CD4-positive, alpha-beta T cell (primary cell): ENCODE results near the gene GABPB1. TPM values are rescaled to one million over a fixed set of nuclear protein-coding genes. Genes with fewer than 3 reads are reported as not detected.

ENCODE experiments used
- ATAC-seq: fragments of 200-7000 bp; cut with Tn5 transposase; one replicate; pipeline ENCODE4 v1.10.0; 2022; ENCODE audit warnings: mild to moderate bottlenecking; ENCODE audit not compliant: poor library complexity
- CTCF ChIA-PET: fragments of 350-600 bp; sonication (Branson Sonifier 250); formaldehyde crosslinking; loops from one replicate; lab custom pipeline; 2021; ENCODE audit warnings: antibody characterized with exemption, inconsistent platforms; lab: Charles Lee
- POLR2A ChIA-PET: fragments of 350-600 bp; sonication (Branson Sonifier 250); formaldehyde crosslinking; loops from one replicate; lab custom pipeline; 2021; ENCODE audit warnings: antibody characterized with exemption, inconsistent platforms; lab: Charles Lee
- DNase-seq, 14 experiments: peaks; one replicate each; pipeline ENCODE4 v3.0.0-alpha.2; 2013 to 2020; ENCODE audit warnings: mixed read lengths in 2 of 14
- H3K27ac ChIP-seq, 2 donors: one replicate each; pipeline versions ENCODE4 v1.5.1 to v1.7.0; 2013; ENCODE audit warnings: low read length in 2 of 2, low read depth in 1 of 2, mild to moderate bottlenecking in 1 of 2
- H3K27me3 ChIP-seq, 2 experiments: 1 replicate in 1 of 2; 2 replicates in 1 of 2; pipeline versions ENCODE4 v1.6.1 to v1.7.0; 2013; ENCODE audit warnings: low read length in 2 of 2, control low read depth in 1 of 2, mild to moderate bottlenecking in 1 of 2, moderate library complexity in 1 of 2; ENCODE audit not compliant: insufficient read depth in 2 of 2, control insufficient read depth in 1 of 2
- H3K36me3 ChIP-seq: one replicate; pipeline ENCODE4 v1.6.1; 2013; ENCODE audit warnings: low read length, control low read depth; ENCODE audit not compliant: insufficient read depth
- H3K4me1 ChIP-seq: one replicate; pipeline ENCODE4 v1.6.1; 2013; ENCODE audit warnings: low read length, control low read depth; ENCODE audit not compliant: insufficient read depth
- H3K4me3 ChIP-seq: one replicate; pipeline ENCODE4 v1.5.1; 2013; ENCODE audit warnings: mild to moderate bottlenecking, low read length, moderate library complexity
- H3K9me3 ChIP-seq, 2 experiments: 1 replicate in 1 of 2; 2 replicates in 1 of 2; pipeline versions ENCODE4 v1.6.1 to v1.7.0; 2013; ENCODE audit warnings: low read length in 2 of 2, mild to moderate bottlenecking in 2 of 2, control low read depth in 1 of 2, moderate library complexity in 1 of 2; ENCODE audit not compliant: control insufficient read depth in 1 of 2, insufficient read depth in 1 of 2
- H3K27ac Mint-ChIP-seq: one replicate; pipeline ENCODE4 v1.8.0; 2020; ENCODE audit warnings: mixed read lengths
- H3K27me3 Mint-ChIP-seq: one replicate; pipeline ENCODE4 v1.8.0; 2021; ENCODE audit warnings: mixed read lengths
- H3K36me3 Mint-ChIP-seq: one replicate; pipeline ENCODE4 v1.8.0; 2021; ENCODE audit warnings: low read depth, mixed read lengths
- H3K4me1 Mint-ChIP-seq: one replicate; pipeline ENCODE4 v1.8.0; 2021; ENCODE audit warnings: low read depth, mixed read lengths
- H3K4me3 Mint-ChIP-seq: one replicate; pipeline ENCODE4 v1.8.0; 2020; ENCODE audit warnings: mild to moderate bottlenecking, mixed read lengths
- H3K9me3 Mint-ChIP-seq: one replicate; pipeline ENCODE4 v1.8.0; 2020; ENCODE audit warnings: mixed read lengths
- CTCF ChIP-seq: fragments of 200-600 bp; IDR thresholded peaks from one replicate; pipeline ENCODE4 v1.8.0; 2022; ENCODE audit warnings: antibody characterized with exemption, mild to moderate bottlenecking
- intact Hi-C, 2 experiments: fragments of 100-400 bp; cut with DNase I in 1 of 2; cut with micrococcal nuclease in 1 of 2; formaldehyde crosslinking; loops; one replicate each; pipeline versions ENCODE4 v1.15.1 to v1.9.0; 2023 to 2025; cut with DNase I, micrococcal nuclease
- total RNA-seq, 174 experiments: library from RNA in 2 of 174; stranded (reverse) in 2 of 174; gene quantifications; one replicate each; pipeline ENCODE4 v1.2.3 and lab custom pipeline; 2021 to 2026

The GABPB1 gene
- total RNA-seq, 2 experiments from 2014 or later = 25.7 to 27.1 TPM

DNA sequence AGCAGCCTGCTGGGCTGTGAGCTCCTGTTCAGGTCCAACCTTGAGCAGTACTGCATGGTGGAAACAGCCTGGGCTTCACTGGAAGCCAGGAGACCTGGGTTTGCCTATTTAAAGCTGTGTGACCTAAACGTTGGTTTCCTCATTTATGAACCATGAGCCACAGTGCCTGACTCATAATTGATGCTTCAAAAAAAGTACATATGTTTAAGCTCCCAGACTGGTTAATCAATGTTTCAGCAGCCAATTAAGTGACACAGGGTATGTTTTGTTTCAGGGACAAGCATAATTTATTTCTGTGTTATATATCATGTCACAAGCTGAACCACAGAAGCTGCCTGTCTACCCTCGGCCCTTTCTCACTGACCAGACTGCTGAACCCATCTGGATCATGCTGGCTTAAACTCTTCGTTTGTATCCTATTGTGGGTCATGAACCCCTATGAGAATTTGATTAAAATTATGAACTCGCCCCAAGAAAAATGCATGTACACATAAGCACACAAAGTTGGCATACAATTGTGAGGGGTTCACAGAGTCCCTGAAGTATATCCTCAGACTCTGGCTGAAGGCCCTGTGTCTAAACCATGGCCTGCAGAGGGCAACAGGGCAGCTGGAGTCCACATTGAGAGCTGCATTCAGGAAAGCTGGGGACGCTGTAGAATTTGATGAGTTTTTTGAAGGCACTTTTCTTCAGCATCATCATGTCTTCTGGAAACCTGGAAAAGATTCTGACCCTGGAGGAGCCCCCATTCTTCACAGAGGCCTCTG is 113.1 kb downstream of the GABPB1 start:
- no peaks in the 10 kb centered on the region for H3K4me1 ChIP-seq
- H3K27ac Mint-ChIP-seq = no peak overlapping the region
- ATAC-seq = no peak
- ChIA-PET CTCF (no interaction called here), POLR2A (no interaction called here)
- no peaks in the 10 kb centered on the region for H3K27me3 ChIP-seq
- no peak overlapping the region for H3K4me3 Mint-ChIP-seq
- no peaks in the 10 kb centered on the region for H3K36me3 Mint-ChIP-seq
- no peaks in the 10 kb centered on the region for H3K36me3 ChIP-seq
- H3K4me3 ChIP-seq = no peak overlapping the region
- H3K9me3 Mint-ChIP-seq = no peaks in the 10 kb centered on the region
- no peaks in the 10 kb centered on the region for H3K27me3 Mint-ChIP-seq
- intact Hi-C loops = no loop called here
- no peak for DNase-seq
- H3K9me3 ChIP-seq = no peaks in the 10 kb centered on the region
- TF ChIP-seq CTCF = no peak
- H3K27ac ChIP-seq = no peak overlapping the region
- no peaks in the 10 kb centered on the region for H3K4me1 Mint-ChIP-seq

DNA sequence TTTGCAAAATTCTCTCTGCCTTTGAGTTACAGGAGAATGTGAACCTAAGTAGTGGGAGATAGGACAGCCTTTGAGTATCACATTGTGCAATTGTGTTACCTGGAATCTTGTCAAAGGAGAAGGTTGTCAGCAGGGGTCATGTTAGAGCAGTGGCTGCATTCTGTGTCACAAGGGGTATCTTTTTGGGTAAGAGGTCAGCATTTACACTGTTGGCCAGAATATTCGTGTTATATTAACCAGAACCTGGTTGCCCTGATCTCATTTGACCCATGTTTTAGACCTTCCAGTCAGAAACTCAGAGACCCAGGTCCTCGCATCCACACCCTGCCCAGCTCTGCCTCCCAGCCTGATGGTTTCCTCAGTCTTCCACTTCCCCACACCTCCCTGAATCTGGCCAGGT is 116.7 kb downstream of the GABPB1 start:
- no peaks in the 10 kb centered on the region for H3K27me3 ChIP-seq
- intact Hi-C loops = no loop called here
- Mint-ChIP-seq H3K27me3 (no peaks in the 10 kb centered on the region), H3K4me3 (no peak overlapping the region), H3K36me3 (no peaks in the 10 kb centered on the region), H3K27ac (no peak overlapping the region), H3K9me3 (no peaks in the 10 kb centered on the region), H3K4me1 (no peaks in the 10 kb centered on the region)
- ATAC-seq (no peak), DNase-seq (no peak)
- ChIA-PET POLR2A (no interaction called here), CTCF (no interaction called here)
- no peak overlapping the region for H3K4me3 ChIP-seq
- H3K4me1 ChIP-seq = no peaks in the 10 kb centered on the region
- H3K9me3 ChIP-seq = no peaks in the 10 kb centered on the region
- no peak overlapping the region for H3K27ac ChIP-seq
- TF ChIP-seq CTCF = no peak
- no peaks in the 10 kb centered on the region for H3K36me3 ChIP-seq

DNA sequence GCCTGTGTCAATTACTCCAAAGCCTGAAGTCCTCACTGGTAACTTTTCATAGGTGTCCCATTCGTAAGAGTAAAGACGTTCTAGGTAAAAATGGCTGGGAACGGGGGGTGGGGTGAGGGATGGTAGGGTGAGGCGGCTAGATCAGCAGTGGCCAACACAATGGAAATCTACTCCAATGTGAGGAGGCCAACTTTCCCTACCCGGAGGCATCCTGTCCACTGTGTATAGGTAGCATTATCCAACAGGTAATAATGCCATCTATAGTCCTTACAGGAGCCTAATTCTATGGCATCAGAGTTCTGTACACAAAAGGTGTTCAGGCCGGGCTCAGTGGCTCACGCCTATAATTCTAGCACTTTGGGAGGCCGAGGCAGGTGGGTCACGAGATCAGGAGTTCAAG is 118.6 kb downstream of the GABPB1 start:
- POLR2A ChIA-PET = interaction anchor here (1.2 kb wide), 1 partner anchor 9 kb away, joined by 3 read pairs; no protein-coding TSS in a partner anchor
- no peaks in the 10 kb centered on the region for H3K36me3 Mint-ChIP-seq

More for the DNA sequence above, 118.6 kb downstream of the GABPB1 start:
- no peak overlapping the region for H3K27ac Mint-ChIP-seq
- H3K4me3 ChIP-seq = no peak overlapping the region
- ATAC-seq (no peak), DNase-seq (no peak)
- no peak overlapping the region for H3K27ac ChIP-seq
- no peak overlapping the region for H3K4me3 Mint-ChIP-seq
- intact Hi-C loops = no loop called here
- H3K27me3 ChIP-seq = no peaks in the 10 kb centered on the region
- no peaks in the 10 kb centered on the region for H3K36me3 ChIP-seq
- no peaks in the 10 kb centered on the region for H3K4me1 ChIP-seq
- H3K4me1 Mint-ChIP-seq = no peaks in the 10 kb centered on the region
- no peak for TF ChIP-seq CTCF
- H3K27me3 Mint-ChIP-seq = no peaks in the 10 kb centered on the region
- CTCF ChIA-PET = no interaction called here
- no peaks in the 10 kb centered on the region for H3K9me3 Mint-ChIP-seq
- no peaks in the 10 kb centered on the region for H3K9me3 ChIP-seq
